Esophagus muscularis mucosa (tissue), 3 donors: ENCODE results near the gene GRK4.

ENCODE experiments used
- POLR2A ChIP-seq: fragments of 450-650 bp; IDR thresholded peaks from one replicate; pipeline ENCODE4 v1.6.1; 2017; ENCODE audit warnings: antibody characterized with exemption, moderate library complexity, mild to moderate bottlenecking, low read depth
- TF ChIP-seq, protein P1 (sequence below), 3 experiments: fragments of 200-600 bp in 2 of 3; fragments of 450-650 bp in 1 of 3; sonication (generic) in 2 of 3; IDR thresholded peaks; one replicate each; pipeline ENCODE4 v1.5.1; 2017 to 2019; ENCODE audit warnings: antibody characterized with exemption in 3 of 3, mild to moderate bottlenecking in 2 of 3, moderate library complexity in 1 of 3

DNA sequence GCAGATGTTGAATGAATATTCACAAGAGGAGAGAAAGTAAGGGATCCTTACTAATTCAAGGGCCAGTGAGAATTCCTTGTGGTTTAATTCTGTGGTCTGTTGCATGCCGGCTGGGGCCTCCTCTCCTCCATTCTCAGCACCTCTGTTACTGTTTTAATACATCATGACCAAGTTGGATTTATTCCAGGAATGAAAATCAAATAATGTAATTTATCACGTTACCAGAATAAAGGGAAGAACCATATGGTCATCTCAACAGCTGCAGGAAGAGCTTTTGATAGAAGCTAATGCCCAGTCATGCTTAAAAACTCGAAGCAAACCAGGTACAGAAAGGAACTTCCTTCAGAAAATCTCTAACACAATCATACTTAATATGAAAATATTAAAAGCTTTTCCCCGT lies 54.1 kb downstream of the GRK4 start:
- TF ChIP-seq, protein P1, sequence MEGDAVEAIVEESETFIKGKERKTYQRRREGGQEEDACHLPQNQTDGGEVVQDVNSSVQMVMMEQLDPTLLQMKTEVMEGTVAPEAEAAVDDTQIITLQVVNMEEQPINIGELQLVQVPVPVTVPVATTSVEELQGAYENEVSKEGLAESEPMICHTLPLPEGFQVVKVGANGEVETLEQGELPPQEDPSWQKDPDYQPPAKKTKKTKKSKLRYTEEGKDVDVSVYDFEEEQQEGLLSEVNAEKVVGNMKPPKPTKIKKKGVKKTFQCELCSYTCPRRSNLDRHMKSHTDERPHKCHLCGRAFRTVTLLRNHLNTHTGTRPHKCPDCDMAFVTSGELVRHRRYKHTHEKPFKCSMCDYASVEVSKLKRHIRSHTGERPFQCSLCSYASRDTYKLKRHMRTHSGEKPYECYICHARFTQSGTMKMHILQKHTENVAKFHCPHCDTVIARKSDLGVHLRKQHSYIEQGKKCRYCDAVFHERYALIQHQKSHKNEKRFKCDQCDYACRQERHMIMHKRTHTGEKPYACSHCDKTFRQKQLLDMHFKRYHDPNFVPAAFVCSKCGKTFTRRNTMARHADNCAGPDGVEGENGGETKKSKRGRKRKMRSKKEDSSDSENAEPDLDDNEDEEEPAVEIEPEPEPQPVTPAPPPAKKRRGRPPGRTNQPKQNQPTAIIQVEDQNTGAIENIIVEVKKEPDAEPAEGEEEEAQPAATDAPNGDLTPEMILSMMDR (IDR thresholded peaks at IDR 0.05) = no peak
- TF ChIP-seq POLR2A = no peak
